GM21360 (cell line): ENCODE results near the gene HOXA7.

Experiments
- ATAC-seq: cut with Tn5 transposase; IDR thresholded peaks from one replicate; pipeline ENCODE4 v1.9.1; 2021; ENCODE audit warnings: mild to moderate bottlenecking, moderate library complexity; ENCODE audit not compliant: unreplicated experiment

HOXA7 gene

DNA sequence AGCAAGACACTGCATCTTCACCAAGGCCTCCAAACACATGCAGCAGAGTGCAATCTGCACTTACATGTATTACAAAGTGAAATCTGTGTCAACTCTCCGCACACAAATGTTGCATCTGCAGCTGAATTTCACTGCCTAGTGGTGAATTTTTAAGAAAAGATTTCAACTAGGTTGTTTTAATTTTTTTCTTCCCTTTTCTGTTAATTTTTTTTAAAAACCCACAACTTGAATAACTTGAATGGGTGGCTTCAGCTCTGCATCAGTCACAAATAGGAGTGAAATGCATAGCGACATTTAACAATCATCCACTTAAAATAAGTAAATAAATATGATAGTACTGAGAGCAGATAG, 37.5 kb upstream of the HOXA7 start:
- no peak for ATAC-seq

GRCh38 chr7:27193335-27194001, 37.0 kb upstream of the HOXA7 start:
- ATAC-seq: no peak

DNA sequence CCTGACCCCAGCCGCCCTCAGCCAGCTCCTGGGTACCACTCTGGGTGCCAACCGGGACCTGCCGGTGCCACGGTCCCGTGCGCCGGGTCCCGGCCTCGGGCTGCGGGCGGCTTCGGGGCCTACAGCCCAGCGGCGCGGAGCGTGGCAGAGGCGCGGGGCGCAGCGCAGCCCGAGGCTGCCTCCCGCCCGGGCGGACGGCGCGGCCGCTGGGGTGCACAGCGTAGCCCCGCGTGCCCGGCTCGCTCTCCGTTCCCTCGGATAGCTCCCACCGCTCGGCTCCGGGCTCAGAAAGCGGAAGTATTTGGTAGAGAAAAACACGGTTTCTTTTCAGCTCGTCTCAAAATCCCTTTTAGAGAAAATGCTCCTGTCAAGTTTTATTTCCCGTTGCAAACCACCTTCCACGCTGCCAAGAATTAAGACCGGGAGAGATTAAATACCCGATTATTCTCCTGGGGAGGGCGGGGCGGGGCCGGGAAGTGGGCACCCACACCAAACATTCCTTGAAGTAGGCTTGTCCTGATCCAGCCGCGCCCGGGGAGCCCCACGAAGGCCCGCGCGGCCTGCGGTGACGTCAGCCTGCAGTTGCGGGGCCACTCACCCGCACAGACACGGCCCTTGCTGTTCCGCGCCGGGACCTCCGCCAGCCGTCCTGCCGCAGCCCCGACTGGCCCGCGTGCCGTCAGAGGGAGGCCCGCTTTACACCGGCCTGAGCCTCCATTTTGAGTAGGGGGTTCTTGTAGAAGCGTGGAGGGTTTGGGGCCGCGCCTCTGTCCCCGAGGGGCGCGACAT, 36.3 kb upstream of the HOXA7 start:
- no peak for ATAC-seq

GRCh38 chr7:27191833-27192545, 35.5 kb upstream of the HOXA7 start:
- ATAC-seq: no peak

- ATAC-seq: no peak
Observed at GRCh38 chr7:27191161-27191731, 34.8 kb upstream of the HOXA7 start.

DNA sequence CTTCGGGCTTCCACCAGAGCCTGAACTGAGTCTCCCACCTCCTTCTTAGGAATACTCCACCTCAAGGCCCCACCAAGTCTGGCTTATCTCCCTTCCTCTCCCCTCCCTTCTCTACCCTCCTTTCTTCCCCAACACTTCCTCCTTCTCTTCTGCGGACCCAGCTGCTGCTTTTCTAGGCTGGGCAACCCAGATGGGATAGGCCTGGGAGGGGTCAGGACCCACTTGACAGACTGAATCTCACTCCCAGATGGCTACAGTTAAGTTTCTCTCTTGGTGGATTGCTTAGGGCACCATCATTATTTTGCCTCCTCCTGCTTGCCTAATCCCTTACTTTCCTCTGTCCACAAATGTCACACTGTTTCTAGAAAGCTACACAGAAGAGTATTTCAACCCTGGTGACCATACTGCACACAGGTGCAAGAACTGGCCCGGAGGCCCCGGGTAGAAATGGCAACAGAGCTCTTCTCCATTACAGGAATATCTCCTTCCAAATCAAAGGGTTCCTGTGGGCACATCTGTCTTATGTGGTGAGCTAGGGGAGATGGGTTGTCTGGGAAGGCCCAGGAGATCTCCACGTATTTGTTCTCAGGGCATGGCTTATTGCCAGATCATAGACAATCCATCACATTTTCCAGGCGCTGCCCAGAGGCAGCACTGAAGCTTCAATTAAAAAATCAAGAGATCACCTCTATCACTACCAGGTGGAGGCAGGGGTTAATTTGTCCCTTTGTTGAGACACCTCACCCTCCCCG, 33.7 kb upstream of the HOXA7 start:
- no peak for ATAC-seq

- no peak for ATAC-seq
Observed at GRCh38 chr7:27189295-27189996, 33.0 kb upstream of the HOXA7 start.

GRCh38 chr7:27188386-27189294, 32.2 kb upstream of the HOXA7 start:
- no peak for ATAC-seq

GRCh38 chr7:27187475-27188385, 31.3 kb upstream of the HOXA7 start:
- no peak for ATAC-seq

GRCh38 chr7:27186668-27187474, 30.4 kb upstream of the HOXA7 start:
- no peak for ATAC-seq

GRCh38 chr7:27185854-27186667, 29.6 kb upstream of the HOXA7 start:
- no peak for ATAC-seq

DNA sequence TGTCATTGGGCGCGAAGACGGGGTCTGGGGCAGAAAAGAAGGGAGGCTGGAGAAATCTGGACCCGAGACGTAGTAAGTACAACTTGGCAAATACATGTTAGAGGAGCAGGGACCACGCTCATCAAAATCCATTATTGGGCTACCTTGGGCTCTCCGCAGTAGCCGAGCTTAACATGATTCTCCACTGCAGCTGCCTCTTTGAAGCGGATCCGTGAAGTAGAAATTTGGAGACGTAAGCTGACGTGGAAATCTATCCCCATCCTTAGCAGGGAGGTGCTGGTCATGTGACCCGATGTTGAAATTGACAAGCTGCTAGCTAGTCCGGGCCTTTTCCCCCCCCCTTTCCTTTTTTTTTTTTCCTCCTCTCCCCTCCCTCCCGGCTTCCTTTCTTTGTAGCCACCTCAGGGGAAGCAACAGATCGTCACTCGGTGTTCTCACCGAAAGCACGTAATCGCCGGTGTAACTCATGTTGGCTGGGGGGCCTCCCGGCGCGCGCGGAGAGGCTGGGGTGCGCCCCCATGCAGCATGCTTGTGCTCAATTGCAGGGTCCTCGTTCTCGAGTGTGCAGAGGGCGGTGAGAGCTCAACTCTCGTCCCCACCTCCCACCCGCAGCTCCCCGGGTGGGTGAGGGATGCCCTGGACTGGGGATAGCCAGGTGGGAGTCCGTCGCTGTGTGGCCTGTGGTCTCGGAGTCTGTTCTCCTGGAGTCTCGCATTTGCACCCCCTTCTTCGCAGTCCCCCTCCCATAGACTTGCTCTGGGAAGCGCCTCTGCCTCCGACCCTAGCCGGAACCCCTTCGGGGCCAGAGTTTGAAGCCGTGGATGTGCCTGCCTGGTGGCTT, 28.8 kb upstream of the HOXA7 start, which contains the start of gene HOXA11:
HOXA11 (minus strand) TSS at position 220 of the 841 bp plus-strand sequence; CDS start at position 132, 88 bp downstream.
- ATAC-seq: no peak

- no peak for ATAC-seq
Observed at GRCh38 chr7:27184337-27185012, 28.0 kb upstream of the HOXA7 start.

DNA sequence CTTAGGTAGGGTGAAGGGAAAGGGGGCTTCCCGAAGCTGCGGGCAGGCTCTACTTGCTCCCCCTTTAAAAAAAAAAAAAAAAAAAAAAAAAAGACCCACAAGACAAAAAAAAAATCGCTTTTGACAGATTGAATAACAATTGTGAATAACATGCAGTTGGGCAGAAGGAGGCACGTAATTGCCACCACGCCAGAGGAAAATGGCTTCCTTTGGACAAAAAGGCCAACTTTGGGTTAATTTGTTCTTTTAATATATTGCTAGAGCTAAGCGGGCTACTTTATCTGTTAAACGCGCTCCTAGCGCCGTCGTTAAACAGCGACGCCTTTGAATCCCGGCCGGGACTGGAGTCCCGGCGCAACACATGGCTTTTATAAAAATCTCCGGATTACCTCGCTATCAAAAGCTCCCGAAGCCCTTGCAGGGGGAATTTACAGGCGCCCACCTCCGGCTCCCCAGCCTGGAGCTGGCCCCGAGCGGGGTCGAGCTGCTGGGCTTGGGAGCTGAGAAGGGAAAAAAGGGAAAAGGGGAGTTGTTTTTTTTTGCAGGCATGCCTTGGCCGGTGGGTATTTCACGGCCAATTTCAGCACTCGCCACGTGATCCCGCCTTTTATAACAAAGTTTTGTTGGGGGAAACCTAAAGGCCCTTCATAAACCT, 27.3 kb upstream of the HOXA7 start:
- no peak for ATAC-seq
